ENCODE results near the gene RFX3.

RFX3 gene

DNA sequence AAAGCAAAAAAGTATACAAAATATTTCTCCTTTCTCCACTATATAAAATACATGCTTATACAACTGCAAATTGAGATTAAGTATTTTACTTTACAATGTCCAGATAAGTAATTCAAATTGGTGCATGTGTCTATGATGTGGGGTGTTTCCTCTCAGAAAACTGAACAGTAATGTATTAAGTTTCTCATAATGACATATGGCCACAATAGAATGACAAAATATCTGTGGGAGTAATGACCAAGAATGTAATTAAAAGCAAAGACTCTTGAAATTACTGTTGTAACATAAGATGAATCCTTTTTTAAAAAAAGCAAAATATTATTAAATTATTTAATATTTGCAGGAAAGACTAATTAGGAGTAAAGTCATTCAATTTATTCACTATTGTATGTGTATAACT, 155.1 kb downstream of the RFX3 start:
- DNase-seq (ENCODE audit: low read depth) = no peak
- TF ChIP-seq, protein P1, sequence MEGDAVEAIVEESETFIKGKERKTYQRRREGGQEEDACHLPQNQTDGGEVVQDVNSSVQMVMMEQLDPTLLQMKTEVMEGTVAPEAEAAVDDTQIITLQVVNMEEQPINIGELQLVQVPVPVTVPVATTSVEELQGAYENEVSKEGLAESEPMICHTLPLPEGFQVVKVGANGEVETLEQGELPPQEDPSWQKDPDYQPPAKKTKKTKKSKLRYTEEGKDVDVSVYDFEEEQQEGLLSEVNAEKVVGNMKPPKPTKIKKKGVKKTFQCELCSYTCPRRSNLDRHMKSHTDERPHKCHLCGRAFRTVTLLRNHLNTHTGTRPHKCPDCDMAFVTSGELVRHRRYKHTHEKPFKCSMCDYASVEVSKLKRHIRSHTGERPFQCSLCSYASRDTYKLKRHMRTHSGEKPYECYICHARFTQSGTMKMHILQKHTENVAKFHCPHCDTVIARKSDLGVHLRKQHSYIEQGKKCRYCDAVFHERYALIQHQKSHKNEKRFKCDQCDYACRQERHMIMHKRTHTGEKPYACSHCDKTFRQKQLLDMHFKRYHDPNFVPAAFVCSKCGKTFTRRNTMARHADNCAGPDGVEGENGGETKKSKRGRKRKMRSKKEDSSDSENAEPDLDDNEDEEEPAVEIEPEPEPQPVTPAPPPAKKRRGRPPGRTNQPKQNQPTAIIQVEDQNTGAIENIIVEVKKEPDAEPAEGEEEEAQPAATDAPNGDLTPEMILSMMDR (IDR thresholded peaks at IDR 0.05; ENCODE audit: insufficient read depth, low read depth, low read length, missing control alignments) = no peak
- no peak overlapping the region for H3K4me3 ChIP-seq (ENCODE audit: low read depth, low read length)

DNA sequence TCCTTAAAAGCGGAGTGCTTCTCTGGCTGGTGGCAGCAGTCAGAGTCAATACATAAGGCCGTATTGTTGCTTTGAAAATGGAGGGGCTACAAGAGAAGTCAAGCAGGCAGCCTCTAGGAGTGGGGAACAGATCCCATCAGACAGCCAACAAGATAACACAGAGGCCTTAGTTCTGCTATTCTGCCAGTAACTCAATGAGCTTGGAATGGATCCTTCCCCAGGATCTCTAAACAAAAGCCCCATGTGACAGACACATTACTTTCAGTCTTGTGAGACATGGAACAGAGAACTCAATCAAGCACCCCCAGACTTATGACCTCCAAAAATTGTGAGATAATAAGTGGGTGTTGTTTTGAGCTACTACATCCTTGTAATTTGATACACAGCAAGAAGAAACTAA, 158.6 kb downstream of the RFX3 start:
- TF ChIP-seq, protein P1 (IDR thresholded peaks at IDR 0.05; ENCODE audit: insufficient read depth, low read depth, low read length, missing control alignments) = no peak
- H3K4me3 ChIP-seq (ENCODE audit: low read depth, low read length) = no peak overlapping the region
- no peak for DNase-seq (ENCODE audit: low read depth)

- H3K4me3 ChIP-seq (ENCODE audit: low read depth, low read length) = no peak overlapping the region
- DNase-seq (ENCODE audit: low read depth) = no peak
- TF ChIP-seq, protein P1 (IDR thresholded peaks at IDR 0.05; ENCODE audit: insufficient read depth, low read depth, low read length, missing control alignments) = no peak
Observed at GRCh38 chr9:3361689-3362392, 164.0 kb downstream of the RFX3 start.

DNA sequence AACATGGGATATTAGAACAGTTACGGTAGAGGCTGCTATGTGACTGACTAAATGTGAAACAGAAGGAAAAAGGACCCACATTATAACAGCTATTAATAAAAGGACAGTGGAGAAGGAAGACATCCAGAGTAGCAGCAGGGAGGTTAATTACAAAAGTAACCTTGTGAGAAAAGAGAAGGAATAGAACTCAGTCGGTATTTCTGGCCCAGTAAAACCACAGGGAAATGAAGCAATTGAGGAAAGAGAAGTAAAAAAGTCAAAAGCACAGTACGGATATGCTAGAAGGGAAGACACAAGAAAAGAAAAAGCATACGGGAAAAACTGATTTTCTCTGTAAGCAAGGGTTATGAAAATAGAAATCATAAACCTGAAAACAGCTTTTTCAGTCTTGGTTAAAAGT, 164.7 kb downstream of the RFX3 start:
- TF ChIP-seq, protein P1 (IDR thresholded peaks at IDR 0.05; ENCODE audit: insufficient read depth, low read depth, low read length, missing control alignments) = no peak
- no peak overlapping the region for H3K4me3 ChIP-seq (ENCODE audit: low read depth, low read length)
- no peak for DNase-seq (ENCODE audit: low read depth)

DNA sequence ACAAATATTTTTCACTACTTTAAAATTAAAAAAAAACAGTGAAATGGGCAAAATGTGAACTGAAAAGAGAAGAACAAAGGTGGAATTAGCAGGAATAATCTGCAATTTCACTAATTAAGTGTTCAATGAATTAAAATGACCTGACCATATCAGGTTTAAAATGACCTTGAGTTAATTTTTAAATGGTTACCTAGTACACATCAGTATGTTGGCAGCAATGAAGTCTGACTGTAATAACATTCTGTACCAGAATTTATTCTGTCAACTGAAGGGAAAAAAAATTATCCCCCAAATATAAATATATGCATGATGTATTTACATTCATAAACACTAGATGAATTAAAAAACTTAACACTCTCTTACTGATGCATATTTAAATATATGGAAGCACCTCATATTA, 165.6 kb downstream of the RFX3 start:
- no peak for DNase-seq (ENCODE audit: low read depth)
- H3K4me3 ChIP-seq (ENCODE audit: low read depth, low read length) = no peak overlapping the region
- TF ChIP-seq, protein P1 (IDR thresholded peaks at IDR 0.05; ENCODE audit: insufficient read depth, low read depth, low read length, missing control alignments) = no peak

- TF ChIP-seq, protein P1 (IDR thresholded peaks at IDR 0.05; ENCODE audit: insufficient read depth, low read depth, low read length, missing control alignments) = no peak
- no peak for DNase-seq (ENCODE audit: low read depth)
- H3K4me3 ChIP-seq (ENCODE audit: low read depth, low read length) = no peak overlapping the region
Observed at GRCh38 chr9:3359778-3360177, 166.0 kb downstream of the RFX3 start.
